ENCODE measurements around the gene PLXNB2. TPM values are rescaled to one million over a fixed set of nuclear protein-coding genes. Genes with fewer than 3 reads are reported as not detected.

PLXNB2 gene
- total RNA-seq, 1 experiment from 2014 or later = 260 TPM

DNA sequence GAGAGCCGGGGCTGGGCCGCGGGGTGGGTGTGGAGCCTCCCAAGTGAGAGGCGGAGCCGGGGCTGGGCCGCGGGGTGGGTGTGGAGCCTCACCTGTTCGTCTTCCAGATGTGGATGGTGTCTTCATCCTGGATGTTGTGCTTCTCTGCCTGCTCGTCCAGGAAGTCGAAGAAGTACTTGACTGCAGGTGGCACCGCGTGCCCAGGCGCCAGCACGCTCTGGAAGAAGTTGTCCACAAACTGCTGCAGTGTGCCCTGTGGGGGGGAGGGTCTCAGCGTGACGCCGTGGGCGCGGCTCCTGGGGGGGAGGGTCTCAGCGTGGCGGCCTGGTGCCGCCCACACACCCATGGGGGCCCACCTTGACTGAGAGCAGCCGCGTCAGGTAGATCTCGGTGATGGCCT, 29.7 kb downstream of the PLXNB2 start:
- peaks cover 31% of the 10 kb centered on the region for H3K4me1 ChIP-seq (replicated peaks; ENCODE audit: insufficient read depth)
- H3K27ac ChIP-seq = no peak overlapping the region
- no peak overlapping the region for H2AFZ ChIP-seq
- intact Hi-C loops (cut with micrococcal nuclease; ENCODE audit: unreplicated experiment) = no loop called here
- H3F3A ChIP-seq (ENCODE audit: insufficient read depth, low read depth) = peaks cover 75% of the 10 kb centered on the region
- peaks cover 22% of the 10 kb centered on the region for H4K20me1 ChIP-seq (ENCODE audit: insufficient read depth)
- TF ChIP-seq EZH2 (IDR thresholded peaks at IDR 0.05; ENCODE audit: low read depth) = no peak
- TF ChIP-seq, protein P1, sequence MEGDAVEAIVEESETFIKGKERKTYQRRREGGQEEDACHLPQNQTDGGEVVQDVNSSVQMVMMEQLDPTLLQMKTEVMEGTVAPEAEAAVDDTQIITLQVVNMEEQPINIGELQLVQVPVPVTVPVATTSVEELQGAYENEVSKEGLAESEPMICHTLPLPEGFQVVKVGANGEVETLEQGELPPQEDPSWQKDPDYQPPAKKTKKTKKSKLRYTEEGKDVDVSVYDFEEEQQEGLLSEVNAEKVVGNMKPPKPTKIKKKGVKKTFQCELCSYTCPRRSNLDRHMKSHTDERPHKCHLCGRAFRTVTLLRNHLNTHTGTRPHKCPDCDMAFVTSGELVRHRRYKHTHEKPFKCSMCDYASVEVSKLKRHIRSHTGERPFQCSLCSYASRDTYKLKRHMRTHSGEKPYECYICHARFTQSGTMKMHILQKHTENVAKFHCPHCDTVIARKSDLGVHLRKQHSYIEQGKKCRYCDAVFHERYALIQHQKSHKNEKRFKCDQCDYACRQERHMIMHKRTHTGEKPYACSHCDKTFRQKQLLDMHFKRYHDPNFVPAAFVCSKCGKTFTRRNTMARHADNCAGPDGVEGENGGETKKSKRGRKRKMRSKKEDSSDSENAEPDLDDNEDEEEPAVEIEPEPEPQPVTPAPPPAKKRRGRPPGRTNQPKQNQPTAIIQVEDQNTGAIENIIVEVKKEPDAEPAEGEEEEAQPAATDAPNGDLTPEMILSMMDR (conservative IDR thresholded peaks at IDR 0.05) = no peak
- BruUV-seq (replicated peaks) = no TSS peak
- H3K79me2 ChIP-seq (ENCODE audit: low read depth) = peaks cover 21% of the 10 kb centered on the region
- H3K9me3 ChIP-seq (ENCODE audit: insufficient read depth, low read depth) = no peaks in the 10 kb centered on the region
- no peak overlapping the region for H3K4me2 ChIP-seq
- peaks cover 63% of the 10 kb centered on the region for H3K36me3 ChIP-seq (ENCODE audit: low read depth)
- H3K27me3 ChIP-seq (ENCODE audit: insufficient read depth, low read depth) = no peaks in the 10 kb centered on the region
- no peak overlapping the region for H3K4me3 ChIP-seq
- H3K9me2 ChIP-seq (ENCODE audit: insufficient read depth) = no peaks in the 10 kb centered on the region
- POLR2A ChIA-PET (ENCODE audit: unreplicated experiment) = no interaction called here
- CTCF ChIA-PET = no interaction called here
- no peak for DNase-seq

DNA sequence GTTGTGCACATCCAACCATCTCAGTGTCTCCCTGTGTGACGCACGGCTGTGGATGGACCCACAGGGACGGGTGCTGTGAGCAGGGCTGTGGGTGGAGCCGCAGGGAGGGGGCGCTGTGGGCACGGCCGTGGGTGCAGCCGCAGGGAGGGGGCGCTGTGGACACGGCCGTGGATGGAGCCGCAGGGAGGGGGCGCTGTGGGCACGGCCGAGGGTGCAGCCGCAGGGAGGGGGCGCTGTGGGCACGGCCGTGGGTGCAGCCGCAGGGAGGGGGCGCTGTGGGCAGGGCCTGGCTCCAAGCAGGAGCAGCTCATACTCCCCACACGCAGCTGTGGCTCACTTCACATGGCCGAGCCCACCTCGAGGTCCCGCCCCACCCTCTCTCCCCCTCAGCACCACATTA, 31.3 kb downstream of the PLXNB2 start:
- H2AFZ ChIP-seq = no peak overlapping the region
- H4K20me1 ChIP-seq (ENCODE audit: insufficient read depth) = peaks cover 26% of the 10 kb centered on the region
- H3K9me2 ChIP-seq (ENCODE audit: insufficient read depth) = no peaks in the 10 kb centered on the region
- TF ChIP-seq, protein P1 (conservative IDR thresholded peaks at IDR 0.05) = peak; percentile 72
- TF ChIP-seq EZH2 (IDR thresholded peaks at IDR 0.05; ENCODE audit: low read depth) = no peak
- no TSS peak for BruUV-seq (replicated peaks)
- ChIA-PET CTCF (no interaction called here), POLR2A (ENCODE audit: unreplicated experiment) (no interaction called here)
- no peak overlapping the region for H3K27ac ChIP-seq
- H3F3A ChIP-seq (ENCODE audit: insufficient read depth, low read depth) = peaks cover 77% of the 10 kb centered on the region
- no peak for DNase-seq
- H3K36me3 ChIP-seq (ENCODE audit: low read depth) = peaks cover 55% of the 10 kb centered on the region
- intact Hi-C loops (cut with micrococcal nuclease; ENCODE audit: unreplicated experiment) = no loop called here
- no peaks in the 10 kb centered on the region for H3K27me3 ChIP-seq (ENCODE audit: insufficient read depth, low read depth)
- H3K4me3 ChIP-seq = no peak overlapping the region
- peaks cover 28% of the 10 kb centered on the region for H3K4me1 ChIP-seq (replicated peaks; ENCODE audit: insufficient read depth)
- no peaks in the 10 kb centered on the region for H3K9me3 ChIP-seq (ENCODE audit: insufficient read depth, low read depth)
- peaks cover 12% of the 10 kb centered on the region for H3K79me2 ChIP-seq (ENCODE audit: low read depth)
- H3K4me2 ChIP-seq = no peak overlapping the region

DNA sequence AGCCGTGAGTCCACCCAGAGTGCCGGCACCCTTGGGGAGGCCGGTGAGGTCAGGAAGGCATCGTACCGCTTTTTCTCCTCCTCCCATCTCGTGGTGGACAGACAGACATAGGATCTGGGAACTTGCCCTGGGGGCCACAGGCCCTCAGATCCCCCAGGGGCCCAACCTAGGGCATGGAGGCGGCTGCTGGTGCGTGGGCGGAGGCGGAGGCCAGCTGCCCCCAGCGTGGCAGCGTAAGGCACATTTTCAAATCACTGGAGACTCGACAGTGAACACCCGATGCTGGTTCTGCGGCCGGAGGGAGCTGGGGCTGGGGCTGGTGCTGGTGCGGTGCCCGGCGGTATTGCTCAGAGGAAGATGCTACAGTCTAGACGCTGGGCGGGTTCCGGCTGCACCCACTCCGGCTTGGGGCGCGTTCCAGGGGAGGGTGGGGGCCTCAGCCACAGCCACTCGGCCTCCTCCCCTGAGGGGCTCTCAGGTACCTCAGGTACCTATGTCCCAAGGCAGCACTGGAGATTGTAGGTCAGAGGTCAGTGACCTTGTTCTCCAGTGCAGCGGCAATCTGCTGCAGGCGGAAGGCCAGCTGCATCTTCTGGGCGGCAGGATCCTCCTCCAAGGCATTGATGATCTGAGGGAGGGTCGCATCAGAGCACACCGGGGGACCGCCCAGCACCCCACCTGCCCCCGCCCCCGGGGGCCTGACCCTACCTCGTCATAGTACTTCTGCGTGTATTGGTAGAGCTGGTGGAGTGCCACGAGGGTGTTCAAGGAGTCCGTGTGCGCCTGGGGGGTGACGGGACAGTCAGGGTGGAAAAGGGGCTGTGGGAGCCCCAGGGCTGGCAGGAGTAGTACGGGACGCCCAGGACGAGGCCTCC, 32.0 kb downstream of the PLXNB2 start:
- H3K4me2 ChIP-seq = no peak overlapping the region
- TSS peak; percentile 31 for BruUV-seq (replicated peaks)
- intact Hi-C loops (cut with micrococcal nuclease; ENCODE audit: unreplicated experiment) = no loop called here
- peaks cover 7% of the 10 kb centered on the region for H3K79me2 ChIP-seq (ENCODE audit: low read depth)
- no peak overlapping the region for H2AFZ ChIP-seq
- DNase-seq = no peak
- peaks cover 26% of the 10 kb centered on the region for H4K20me1 ChIP-seq (ENCODE audit: insufficient read depth)
- H3K4me3 ChIP-seq = no peak overlapping the region
- TF ChIP-seq EZH2 (IDR thresholded peaks at IDR 0.05; ENCODE audit: low read depth) = no peak
- TF ChIP-seq, protein P1 (conservative IDR thresholded peaks at IDR 0.05) = 0 out of 2 replicates have a peak, but pooled peaks have one; percentile 2
- ChIA-PET CTCF (no interaction called here), POLR2A (ENCODE audit: unreplicated experiment) (no interaction called here)
- H3K9me2 ChIP-seq (ENCODE audit: insufficient read depth) = no peaks in the 10 kb centered on the region
- no peaks in the 10 kb centered on the region for H3K9me3 ChIP-seq (ENCODE audit: insufficient read depth, low read depth)
- peaks cover 82% of the 10 kb centered on the region for H3F3A ChIP-seq (ENCODE audit: insufficient read depth, low read depth)
- no peak overlapping the region for H3K27ac ChIP-seq
- peaks cover 29% of the 10 kb centered on the region for H3K4me1 ChIP-seq (replicated peaks; ENCODE audit: insufficient read depth)
- no peaks in the 10 kb centered on the region for H3K27me3 ChIP-seq (ENCODE audit: insufficient read depth, low read depth)
- peaks cover 50% of the 10 kb centered on the region for H3K36me3 ChIP-seq (ENCODE audit: low read depth)
